Naive thymus-derived CD8-positive, alpha-beta T cell (primary cell): ENCODE results near the gene IL36RN. TPM values are rescaled to one million over a fixed set of nuclear protein-coding genes. Genes with fewer than 3 reads are reported as not detected.

ENCODE experiments used
- ATAC-seq, 2 donors: fragments of 150-1000 bp; cut with Tn5 transposase in 1 of 2; sonication (Bioruptor Pico), chemical (Tn5 transposase) in 1 of 2; 1 replicate in 1 of 2; 2 replicates in 1 of 2; pipeline ENCODE4 v1.10.0; 2021; ENCODE audit warnings: mild to moderate bottlenecking in 2 of 2, moderate library complexity in 2 of 2
- POLR2A ChIA-PET: fragments of 350-600 bp; sonication (Branson Sonifier 250); formaldehyde crosslinking; loops from one replicate; lab custom pipeline; 2021; ENCODE audit warnings: antibody characterized with exemption; lab: Charles Lee
- DNase-seq, 10 donors: peaks; one replicate each; pipeline versions ENCODE4 v3.0.0 to v3.0.0-alpha.2; 2020 to 2022
- H3K27ac Mint-ChIP-seq, 10 donors: one replicate each; pipeline ENCODE4 v1.8.0; 2020 to 2022; ENCODE audit warnings: mild to moderate bottlenecking in 10 of 10, mixed read lengths in 10 of 10, moderate library complexity in 4 of 10, inconsistent platforms in 1 of 10
- H3K27me3 Mint-ChIP-seq, 5 donors: one replicate each; pipeline ENCODE4 v1.8.0; 2021 to 2022; ENCODE audit warnings: mixed read lengths in 5 of 5
- H3K36me3 Mint-ChIP-seq, 3 donors: one replicate each; pipeline ENCODE4 v1.8.0; 2020 to 2022; ENCODE audit warnings: mixed read lengths in 3 of 3, mild to moderate bottlenecking in 2 of 3, inconsistent platforms in 1 of 3
- H3K4me1 Mint-ChIP-seq, 4 donors: one replicate each; pipeline ENCODE4 v1.8.0; 2021 to 2022; ENCODE audit warnings: mixed read lengths in 4 of 4
- H3K4me3 Mint-ChIP-seq, 10 donors: one replicate each; pipeline ENCODE4 v1.8.0; 2020 to 2022; ENCODE audit warnings: mild to moderate bottlenecking in 10 of 10, mixed read lengths in 10 of 10, moderate library complexity in 6 of 10, inconsistent platforms in 1 of 10
- H3K9me3 Mint-ChIP-seq, 9 donors: one replicate each; pipeline ENCODE4 v1.8.0; 2020 to 2022; ENCODE audit warnings: mixed read lengths in 9 of 9, mild to moderate bottlenecking in 3 of 9, inconsistent platforms in 1 of 9, moderate library complexity in 1 of 9
- polyA plus RNA-seq, 3 donors: library from polyadenylated mRNA; unstranded; fragments of 300-500 nt; fragmentation: Illumina TruSeq; gene quantifications; one replicate each; pipeline ENCODE4 v1.2.3, GENCODE V29; 2021
- total RNA-seq, 8 experiments: library from RNA in 2 of 8; stranded (reverse) in 2 of 8; gene quantifications; one replicate each; pipeline ENCODE4 v1.2.3 and lab custom pipeline; 2021 to 2026

IL36RN gene
- total and polyA plus RNA-seq, 5 experiments from 2014 or later = not detected

GRCh38 chr2:113064281-113064680 lies 5.3 kb downstream of the IL36RN start:
- ATAC-seq (no peak), DNase-seq (no peak)
- Mint-ChIP-seq H3K4me1 (peaks cover 0 to 7% (median 0%) of the 10 kb centered on the region in 4 donors), H3K9me3 (no peaks in the 10 kb centered on the region), H3K36me3 (peaks cover 0 to 3% (median 0%) of the 10 kb centered on the region in 3 donors), H3K27ac (peak overlapping the region in 1 of 10 donors; percentile 11), H3K27me3 (peaks cover 0 to 5% (median 3%) of the 10 kb centered on the region in 5 donors), H3K4me3 (no peak overlapping the region)
- POLR2A ChIA-PET = no interaction called here

GRCh38 chr2:113064898-113065297 lies 5.9 kb downstream of the IL36RN start:
- Mint-ChIP-seq H3K36me3 (peaks cover 0 to 3% (median 0%) of the 10 kb centered on the region in 3 donors), H3K4me1 (peaks cover 0 to 7% (median 0%) of the 10 kb centered on the region in 4 donors), H3K27ac (no peak overlapping the region), H3K4me3 (no peak overlapping the region), H3K9me3 (no peaks in the 10 kb centered on the region), H3K27me3 (peaks cover 0 to 5% (median 3%) of the 10 kb centered on the region in 5 donors)
- no peak for ATAC-seq
- POLR2A ChIA-PET = no interaction called here
- no peak for DNase-seq

- ATAC-seq = no peak
- H3K27me3 Mint-ChIP-seq = peaks cover 0 to 2% (median 0%) of the 10 kb centered on the region in 5 donors
- no peak for DNase-seq
- H3K9me3 Mint-ChIP-seq = no peaks in the 10 kb centered on the region
- no peak within 1 kb of the TSS for H3K27ac Mint-ChIP-seq
- no peak within 1 kb of the TSS for H3K4me3 Mint-ChIP-seq
- POLR2A ChIA-PET = no interaction called here
- peaks cover 0 to 2% (median 0%) of the 10 kb centered on the region in 4 donors for H3K4me1 Mint-ChIP-seq
- H3K36me3 Mint-ChIP-seq = peaks cover 0 to 3% (median 0%) of the 10 kb centered on the region in 3 donors
Measured at GRCh38 chr2:113067681-113068080, 8.7 kb downstream of the IL36RN start, which contains the start of gene IL1F10. Gene IL1F10, plus strand, starts transcription at chr2:113067970. Its CDS starts 4,769 bp downstream, at chr2:113072739.

GRCh38 chr2:113068249-113068648 lies 9.3 kb downstream of the IL36RN start:
- Mint-ChIP-seq H3K36me3 (peaks cover 0 to 3% (median 0%) of the 10 kb centered on the region in 3 donors), H3K4me3 (no peak overlapping the region), H3K4me1 (peaks cover 0 to 2% (median 0%) of the 10 kb centered on the region in 4 donors), H3K27ac (no peak overlapping the region), H3K27me3 (peaks cover 0 to 2% (median 0%) of the 10 kb centered on the region in 5 donors), H3K9me3 (no peaks in the 10 kb centered on the region)
- ATAC-seq (no peak), DNase-seq (no peak)
- POLR2A ChIA-PET = no interaction called here

- POLR2A ChIA-PET = no interaction called here
- Mint-ChIP-seq H3K27ac (no peak overlapping the region), H3K9me3 (no peaks in the 10 kb centered on the region), H3K36me3 (peaks cover 0 to 3% (median 0%) of the 10 kb centered on the region in 3 donors), H3K4me3 (no peak overlapping the region), H3K27me3 (peaks cover 0 to 2% (median 0%) of the 10 kb centered on the region in 5 donors), H3K4me1 (peaks cover 0 to 2% (median under 1%) of the 10 kb centered on the region in 4 donors)
- no peak for DNase-seq
- ATAC-seq = no peak
Measured at GRCh38 chr2:113068706-113069485, 9.9 kb downstream of the IL36RN start.

GRCh38 chr2:113069676-113070605 lies 10.9 kb downstream of the IL36RN start:
- peak overlapping the region in 1 of 10 donors; percentile 29 for H3K27ac Mint-ChIP-seq
- no peaks in the 10 kb centered on the region for H3K27me3 Mint-ChIP-seq
- POLR2A ChIA-PET = no interaction called here

GRCh38 chr2:113070606-113070975 lies 11.6 kb downstream of the IL36RN start:
- no peak for ATAC-seq
- no peaks in the 10 kb centered on the region for H3K27me3 Mint-ChIP-seq
- POLR2A ChIA-PET = no interaction called here

More at GRCh38 chr2:113069676-113070605, 10.9 kb downstream of the IL36RN start:
- no peak for DNase-seq
- H3K9me3 Mint-ChIP-seq = no peaks in the 10 kb centered on the region
- ATAC-seq = no peak
- peaks cover 6 to 11% (median 9%) of the 10 kb centered on the region in 4 donors for H3K4me1 Mint-ChIP-seq
- H3K4me3 Mint-ChIP-seq = no peak overlapping the region
- peaks cover 0 to 3% (median 0%) of the 10 kb centered on the region in 3 donors for H3K36me3 Mint-ChIP-seq

GRCh38 chr2:113072584-113072983 lies 13.6 kb downstream of the IL36RN start:
- no peaks in the 10 kb centered on the region for H3K36me3 Mint-ChIP-seq
- no peaks in the 10 kb centered on the region for H3K27me3 Mint-ChIP-seq
- H3K4me1 Mint-ChIP-seq = peaks cover 12 to 27% (median 18%) of the 10 kb centered on the region in 4 donors
- peak overlapping the region in 2 of 10 donors; percentile 39 to 44 for H3K27ac Mint-ChIP-seq
- ATAC-seq (no peak), DNase-seq (no peak)
- no peak overlapping the region for H3K4me3 Mint-ChIP-seq
- POLR2A ChIA-PET = no interaction called here
- no peaks in the 10 kb centered on the region for H3K9me3 Mint-ChIP-seq

More at GRCh38 chr2:113070606-113070975, 11.6 kb downstream of the IL36RN start:
- Mint-ChIP-seq H3K36me3 (peaks cover 0 to 3% (median 0%) of the 10 kb centered on the region in 3 donors), H3K4me3 (no peak overlapping the region), H3K9me3 (no peaks in the 10 kb centered on the region), H3K27ac (no peak overlapping the region), H3K4me1 (peaks cover 12 to 17% (median 14%) of the 10 kb centered on the region in 4 donors)
- no peak for DNase-seq

GRCh38 chr2:113073325-113073834 lies 14.4 kb downstream of the IL36RN start:
- no peaks in the 10 kb centered on the region for H3K27me3 Mint-ChIP-seq
- POLR2A ChIA-PET = no interaction called here
- H3K36me3 Mint-ChIP-seq = no peaks in the 10 kb centered on the region
- no peak overlapping the region for H3K4me3 Mint-ChIP-seq
- ATAC-seq = no peak
- DNase-seq = no peak
- H3K4me1 Mint-ChIP-seq = peaks cover 13 to 27% (median 18%) of the 10 kb centered on the region in 4 donors
- peak overlapping the region in 2 of 10 donors; percentile 3 to 76 for H3K27ac Mint-ChIP-seq
- H3K9me3 Mint-ChIP-seq = no peaks in the 10 kb centered on the region

GRCh38 chr2:113075030-113075429 lies 16.0 kb downstream of the IL36RN start:
- no peaks in the 10 kb centered on the region for H3K36me3 Mint-ChIP-seq
- H3K4me3 Mint-ChIP-seq = peak overlapping the region in 7 of 10 donors; percentile 9 to 84 (median 52)
- H3K4me1 Mint-ChIP-seq = peaks cover 13 to 27% (median 18%) of the 10 kb centered on the region in 4 donors
- ATAC-seq (peak; percentile 83 to 90), DNase-seq (peak in 5 of 10 donors; percentile 3 to 37 (median 20))
- H3K27me3 Mint-ChIP-seq = no peaks in the 10 kb centered on the region
- POLR2A ChIA-PET = interaction anchor here (0.6 kb wide), 1 partner anchor 230 kb away, joined by 3 read pairs; no protein-coding TSS in a partner anchor
- peak overlapping the region; percentile 6 to 94 (median 77) for H3K27ac Mint-ChIP-seq
- no peaks in the 10 kb centered on the region for H3K9me3 Mint-ChIP-seq

- no peaks in the 10 kb centered on the region for H3K9me3 Mint-ChIP-seq
- peak overlapping the region in 4 of 10 donors; percentile 11 to 94 (median 86) for H3K27ac Mint-ChIP-seq
- peaks cover 13 to 27% (median 18%) of the 10 kb centered on the region in 4 donors for H3K4me1 Mint-ChIP-seq
- DNase-seq (no peak), ATAC-seq (no peak)
- peak overlapping the region in 1 of 10 donors; percentile 76 for H3K4me3 Mint-ChIP-seq
- POLR2A ChIA-PET = interaction anchor here (0.6 kb wide), 1 partner anchor 231 kb away, joined by 3 read pairs; no protein-coding TSS in a partner anchor
- H3K36me3 Mint-ChIP-seq = no peaks in the 10 kb centered on the region
- no peaks in the 10 kb centered on the region for H3K27me3 Mint-ChIP-seq
Measured at GRCh38 chr2:113075600-113075999, 16.6 kb downstream of the IL36RN start.
